H9 (cell line): ENCODE data around the gene PRIM2. TPM values are rescaled to one million over a fixed set of nuclear protein-coding genes. Genes with fewer than 3 reads are reported as not detected.

Source experiments
- DNase-seq: peaks from one replicate; pipeline ENCODE4 v3.0.0-alpha.2; 2017
- H2AFZ ChIP-seq: one replicate; pipeline ENCODE4 v1.6.1; 2013; ENCODE audit warnings: mild to moderate bottlenecking, low read length, control low read depth, moderate library complexity
- H2AK5ac ChIP-seq: 2 replicates; pipeline ENCODE4 v1.6.1; 2013; ENCODE audit warnings: low read length, control low read depth, mixed read lengths; ENCODE audit not compliant: insufficient read length
- H2BK120ac ChIP-seq: one replicate; pipeline ENCODE4 v1.6.1; 2013; ENCODE audit warnings: low read depth, mild to moderate bottlenecking, low read length, control low read depth, inconsistent platforms; ENCODE audit not compliant: poor library complexity, severe bottlenecking
- H2BK12ac ChIP-seq: 2 replicates; pipeline ENCODE4 v1.6.1; 2013; ENCODE audit warnings: low read length, control low read depth, mixed read lengths, low read depth; ENCODE audit not compliant: insufficient read length
- H2BK15ac ChIP-seq: 2 replicates; pipeline ENCODE4 v1.6.1; 2013; ENCODE audit warnings: low read depth, low read length, control low read depth
- H2BK20ac ChIP-seq: one replicate; pipeline ENCODE4 v1.6.1; 2013; ENCODE audit warnings: low read depth, mild to moderate bottlenecking, low read length, control low read depth, inconsistent platforms; ENCODE audit not compliant: poor library complexity, severe bottlenecking
- H2BK5ac ChIP-seq: 2 replicates; pipeline ENCODE4 v1.6.1; 2013; ENCODE audit warnings: low read length, control low read depth, mixed read lengths; ENCODE audit not compliant: insufficient read length
- H3K14ac ChIP-seq: 2 replicates; pipeline ENCODE4 v1.6.1; 2013; ENCODE audit warnings: low read length, control low read depth; ENCODE audit not compliant: insufficient read depth
- H3K18ac ChIP-seq: 2 replicates; pipeline ENCODE4 v1.6.1; 2013; ENCODE audit warnings: low read depth, mild to moderate bottlenecking, mixed read lengths, low read length, control low read depth; ENCODE audit not compliant: insufficient read length
- H3K23ac ChIP-seq: 2 replicates; pipeline ENCODE4 v1.6.1; 2013; ENCODE audit warnings: low read length, control low read depth, mixed read lengths, low read depth; ENCODE audit not compliant: insufficient read length
- H3K23me2 ChIP-seq: 2 replicates; pipeline ENCODE4 v1.6.1; 2013; ENCODE audit warnings: low read depth, mild to moderate bottlenecking, mixed read lengths, low read length, control low read depth; ENCODE audit not compliant: insufficient read length, poor library complexity, severe bottlenecking
- H3K27ac ChIP-seq: 2 replicates; pipeline ENCODE4 v1.5.1; 2013; ENCODE audit warnings: low read length, control low read depth, mixed read lengths, low read depth; ENCODE audit not compliant: insufficient read length
- H3K27me3 ChIP-seq: 2 replicates; pipeline ENCODE4 v1.6.1; 2013; ENCODE audit warnings: low read length, control low read depth, inconsistent platforms; ENCODE audit not compliant: insufficient read depth
- H3K4ac ChIP-seq: 2 replicates; pipeline ENCODE4 v1.6.1; 2013; ENCODE audit warnings: low read depth, mild to moderate bottlenecking, control low read depth, inconsistent platforms, low read length, moderate library complexity
- H3K4me1 ChIP-seq: 2 replicates; pipeline ENCODE4 v1.6.1; 2013; ENCODE audit warnings: low read length, control low read depth, inconsistent platforms; ENCODE audit not compliant: insufficient read depth
- H3K4me2 ChIP-seq: 2 replicates; pipeline ENCODE4 v1.6.1; 2013; ENCODE audit warnings: low read length, control low read depth, mixed read lengths; ENCODE audit not compliant: insufficient read length, insufficient read depth
- H3K56ac ChIP-seq: 2 replicates; pipeline ENCODE4 v1.6.1; 2013; ENCODE audit warnings: low read depth, mild to moderate bottlenecking, mixed read lengths, low read length, control low read depth; ENCODE audit not compliant: insufficient read length
- H3K79me1 ChIP-seq: 2 replicates; pipeline ENCODE4 v1.6.1; 2013; ENCODE audit warnings: low read depth, mild to moderate bottlenecking, moderate library complexity, low read length, control low read depth, inconsistent platforms; ENCODE audit not compliant: insufficient read depth, poor library complexity, severe bottlenecking
- H3K79me2 ChIP-seq: 2 replicates; pipeline ENCODE4 v1.6.1; 2013; ENCODE audit warnings: low read length, control low read depth, inconsistent platforms; ENCODE audit not compliant: insufficient read depth
- H3K9ac ChIP-seq: 2 replicates; pipeline ENCODE4 v1.6.1; 2013; ENCODE audit warnings: low read length, control low read depth, mixed read lengths; ENCODE audit not compliant: insufficient read length; ENCODE audit errors: extremely low read depth
- H3K9me3 ChIP-seq: one replicate; pipeline ENCODE4 v1.6.1; 2013; ENCODE audit warnings: low read depth, low read length, inconsistent platforms; ENCODE audit not compliant: control insufficient read depth
- H3T11ph ChIP-seq: one replicate; pipeline ENCODE4 v1.6.1; 2013; ENCODE audit warnings: mild to moderate bottlenecking, low read length, control low read depth, inconsistent platforms
- H4K20me1 ChIP-seq: one replicate; pipeline ENCODE4 v1.6.1; 2013; ENCODE audit not compliant: control insufficient read depth, insufficient read length, insufficient read depth
- H4K5ac ChIP-seq: 2 replicates; pipeline ENCODE4 v1.6.1; 2013; ENCODE audit warnings: low read depth, mild to moderate bottlenecking, mixed read lengths, low read length, control low read depth; ENCODE audit not compliant: insufficient read length
- H4K8ac ChIP-seq: replicated peaks from 2 replicates; pipeline ENCODE4 v1.6.1; 2013; ENCODE audit warnings: low read length, control low read depth, mixed read lengths, low read depth; ENCODE audit not compliant: insufficient read length
- H4K91ac ChIP-seq: 2 replicates; pipeline ENCODE4 v1.6.1; 2013; ENCODE audit warnings: low read depth, mild to moderate bottlenecking, moderate library complexity, mixed read lengths, low read length, control low read depth; ENCODE audit not compliant: insufficient read length
- H3K27ac Mint-ChIP-seq, 3 experiments: 2 replicates in 2 of 3; 3 replicates in 1 of 3; pipeline ENCODE4 v1.8.0; 2020 to 2021; ENCODE audit warnings: mixed read lengths in 3 of 3, mild to moderate bottlenecking in 1 of 3, moderate library complexity in 1 of 3
- H3K27me3 Mint-ChIP-seq: 2 replicates; pipeline ENCODE4 v1.8.0; 2021; ENCODE audit warnings: low read depth, mild to moderate bottlenecking, moderate library complexity, mixed read lengths
- H3K36me3 Mint-ChIP-seq, 3 experiments: 2 replicates in 2 of 3; 3 replicates in 1 of 3; pipeline ENCODE4 v1.8.0; 2020 to 2021; ENCODE audit warnings: low read depth in 3 of 3, mixed read lengths in 3 of 3; ENCODE audit not compliant: insufficient read depth in 1 of 3
- H3K4me1 Mint-ChIP-seq, 2 experiments: 2 replicates each; pipeline ENCODE4 v1.8.0; 2020; ENCODE audit warnings: mixed read lengths in 2 of 2
- H3K4me3 Mint-ChIP-seq, 2 experiments: 2 replicates in 1 of 2; 3 replicates in 1 of 2; pipeline ENCODE4 v1.8.0; 2020 to 2021; ENCODE audit warnings: mild to moderate bottlenecking in 2 of 2, mixed read lengths in 2 of 2, moderate library complexity in 1 of 2
- H3K9me3 Mint-ChIP-seq, 2 experiments: 2 replicates in 1 of 2; 3 replicates in 1 of 2; pipeline ENCODE4 v1.8.0; 2020; ENCODE audit warnings: mild to moderate bottlenecking in 2 of 2, mixed read lengths in 2 of 2, moderate library complexity in 1 of 2
- CTCF ChIP-seq: fragments of 200-600 bp; sonication (generic); conservative IDR thresholded peaks from 3 replicates; pipeline ENCODE4 v1.8.0; 2021; ENCODE audit warnings: antibody characterized with exemption, mild to moderate bottlenecking
- WGBS: extraction: QIAGEN DNeasy Blood & Tissue Kit; methylation state at CpG from one replicate; pipeline ENCODE4 v1.1.7; 2013; ENCODE audit warnings: missing lambda C conversion rate, low lambda C conversion rate, mixed read lengths; ENCODE audit not compliant: insufficient read length; ENCODE audit errors: extremely low coverage; 5-methylcytosine and 5-hydroxymethylcytosine counted together
- total RNA-seq: library from RNA; stranded (reverse); gene quantifications from 2 replicates; pipeline ENCODE4 v1.2.1, GENCODE V29; 2021

Gene PRIM2
- total RNA-seq, 1 experiment from 2014 or later: 43.0 TPM

- no peaks in the 10 kb centered on the region for H3K9me3 ChIP-seq
- no peaks in the 10 kb centered on the region for H3K79me2 ChIP-seq
- no peak overlapping the region for H3K27ac ChIP-seq
- no peak overlapping the region for H3K4ac ChIP-seq
- H4K20me1 ChIP-seq: no peaks in the 10 kb centered on the region
- H3K14ac ChIP-seq: no peak overlapping the region
- H3K4me3 Mint-ChIP-seq: no peak overlapping the region
- no peak overlapping the region for H2AFZ ChIP-seq
- H2BK20ac ChIP-seq: no peak overlapping the region
- H2BK15ac ChIP-seq: no peak overlapping the region
- H3T11ph ChIP-seq: no peak overlapping the region
- no peak for DNase-seq
- no peak overlapping the region for H3K18ac ChIP-seq
- H2BK120ac ChIP-seq: no peak overlapping the region
- no peak overlapping the region for H3K9ac ChIP-seq
- H3K79me1 ChIP-seq: no peaks in the 10 kb centered on the region
- no peak overlapping the region for H3K4me2 ChIP-seq
- no peak overlapping the region for H4K8ac ChIP-seq
- no CpG with 5 or more reads among the region's 1 CpG for WGBS
- no peaks in the 10 kb centered on the region for H3K9me3 Mint-ChIP-seq
- no peak overlapping the region for H3K23ac ChIP-seq
- no peaks in the 10 kb centered on the region for H3K27me3 ChIP-seq
- no peak overlapping the region for H3K56ac ChIP-seq
- no peak overlapping the region for H4K91ac ChIP-seq
- no peaks in the 10 kb centered on the region for H3K23me2 ChIP-seq
- no peaks in the 10 kb centered on the region for H3K4me1 ChIP-seq
- no peaks in the 10 kb centered on the region; a peak in 1 of 7 replicates for H3K36me3 Mint-ChIP-seq
- H4K5ac ChIP-seq: no peak overlapping the region
- no peak overlapping the region for H2BK5ac ChIP-seq
- TF ChIP-seq CTCF: no peak
- H2BK12ac ChIP-seq: no peak overlapping the region
- no peaks in the 10 kb centered on the region for H3K27me3 Mint-ChIP-seq
- no peak overlapping the region for H2AK5ac ChIP-seq
- H3K4me1 Mint-ChIP-seq: no peaks in the 10 kb centered on the region
- no peak overlapping the region for H3K27ac Mint-ChIP-seq
Observed at GRCh38 chr6:57303931-57304681, 13.3 kb upstream of the PRIM2 start.
